ENCODE results near the gene ABCA1. TPM values are rescaled to one million over a fixed set of nuclear protein-coding genes. Genes with fewer than 3 reads are reported as not detected.

ABCA1 gene
- total and polyA plus RNA-seq, 2 of the 4 experiments (the other 2 are of a cell fraction) = 5.8 to 52.2 TPM

DNA sequence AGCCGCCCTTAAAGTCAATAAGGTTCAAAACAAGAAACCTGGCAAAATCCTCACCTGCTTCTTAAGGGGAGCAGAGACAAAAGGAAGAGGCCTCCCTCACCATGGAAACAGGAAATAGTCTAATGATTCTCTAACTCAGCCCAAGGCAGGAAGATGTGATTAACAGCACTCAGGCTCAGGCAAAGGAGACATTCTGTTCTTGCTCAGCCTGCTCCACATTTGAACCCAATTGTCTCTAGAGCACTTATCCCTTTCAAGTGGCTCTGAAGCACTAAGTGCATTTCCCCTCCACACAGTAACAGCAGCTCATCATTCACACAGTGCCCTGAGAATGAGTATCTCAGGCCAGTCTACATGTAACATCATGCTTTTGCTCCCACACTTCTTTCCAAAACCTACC is 91.7 kb downstream of the ABCA1 start:
- H3K36me3 ChIP-seq (ENCODE audit: control insufficient read depth, insufficient read depth, low read length) = peaks cover 68% of the 10 kb centered on the region
- dilution Hi-C loops (cut with HindIII; ENCODE audit: low sequenced_read_pairs, unreplicated experiment) = no loop called here
- no peaks in the 10 kb centered on the region for H3K27me3 ChIP-seq (ENCODE audit: control insufficient read depth, insufficient read depth, low read length)
- no peak overlapping the region for H3K27ac ChIP-seq (ENCODE audit: insufficient read depth, low read length)
- H3K9me1 ChIP-seq (ENCODE audit: insufficient read depth, low read length) = peaks cover 16% of the 10 kb centered on the region
- H3K4me1 ChIP-seq (ENCODE audit: control insufficient read depth, insufficient read depth, low read length) = peaks cover 4% of the 10 kb centered on the region
- H4K91ac ChIP-seq (ENCODE audit: insufficient read depth, low read depth, low read length) = no peak overlapping the region
- no peak overlapping the region for H3K56ac ChIP-seq (ENCODE audit: extremely low read depth, insufficient read depth, low read length)
- DNase-seq = peak; percentile 15
- H3K18ac ChIP-seq (ENCODE audit: low read depth, low read length) = no peak overlapping the region
- H2AFZ ChIP-seq (replicated peaks; ENCODE audit: low read length, poor library complexity) = no peak overlapping the region
- H2BK15ac ChIP-seq (ENCODE audit: low read depth, low read length) = no peak overlapping the region
- intact Hi-C loops (cut with micrococcal nuclease) = no loop called here
- H3K14ac ChIP-seq (replicated peaks; ENCODE audit: low read depth, low read length) = no peak overlapping the region
- TF ChIP-seq POLR2A (IDR thresholded peaks at IDR 0.05; ENCODE audit: low read depth, low read length) (no peak), CEBPB (IDR thresholded peaks at IDR 0.05; ENCODE audit: low read depth, low read length) (no peak), RAD21 (IDR thresholded peaks at IDR 0.05; ENCODE audit: low read length) (no peak), BHLHE40 (IDR thresholded peaks at IDR 0.05; ENCODE audit: low read depth, low read length) (no peak)
- no peak overlapping the region for H4K5ac ChIP-seq (ENCODE audit: low read depth, low read length)
- H2BK20ac ChIP-seq (ENCODE audit: low read depth, low read length) = no peak overlapping the region
- H2AK9ac ChIP-seq (replicated peaks; ENCODE audit: low read depth, low read length, poor library complexity) = no peak overlapping the region
- ChIA-PET CTCF (no interaction called here), POLR2A (ENCODE audit: unreplicated experiment) (no interaction called here)
- H2BK5ac ChIP-seq (ENCODE audit: low read depth, low read length, poor library complexity, severe bottlenecking) = no peak overlapping the region
- H3K9me3 ChIP-seq (ENCODE audit: control insufficient read depth, insufficient read depth, low read length) = no peaks in the 10 kb centered on the region
- H2AK5ac ChIP-seq (ENCODE audit: low read depth, low read length) = no peak overlapping the region
- H3K9ac ChIP-seq (ENCODE audit: low read depth, low read length) = no peak overlapping the region
- WGBS, 2 experiments (ENCODE audit: extremely low coverage in 2 of 2, insufficient read length in 1 of 2) = no CpG with 5 or more reads among the region's 1 CpG
- H3K23ac ChIP-seq (ENCODE audit: low read depth, low read length) = no peak overlapping the region
- H4K20me1 ChIP-seq (ENCODE audit: insufficient read depth, low read length) = no peaks in the 10 kb centered on the region; the same call in 1 of the 2 replicates
- H3K4ac ChIP-seq (ENCODE audit: low read depth, low read length) = no peak overlapping the region
- no peak overlapping the region for H3K4me2 ChIP-seq (ENCODE audit: low read depth, low read length)
- H2BK120ac ChIP-seq (ENCODE audit: low read depth, low read length) = no peak overlapping the region
- BruUV-seq (replicated peaks) = no TSS peak
- in situ Hi-C loops (cut with MboI; ENCODE audit: low sequenced_read_pairs) = no loop called here
- H3K4me3 ChIP-seq (ENCODE audit: insufficient read depth, low read depth, low read length) = no peak overlapping the region
- H3K79me1 ChIP-seq (ENCODE audit: low read depth in 1 of 2, low read length in 2 of 2) = peaks cover 4 to 6% of the 10 kb centered on the region in 2 experiments; a peak in 1 of 4 replicates
- no peak overlapping the region for H4K8ac ChIP-seq (ENCODE audit: low read depth in 2 of 2, low read length in 2 of 2)
- no peak for ATAC-seq (ENCODE audit: low read depth)
